Activated CD4-positive, alpha-beta memory T cell treated with anti-CD3 and anti-CD28 coated beads, Interleukin-2, amount 10 ng/mL, durations not matched to agents 7 days and 5 days (primary cell): Measurements from ENCODE around the gene SULT1E1. TPM values are rescaled to one million over a fixed set of nuclear protein-coding genes. Genes with fewer than 3 reads are reported as not detected.

Source experiments
- CTCF ChIA-PET: fragments of 350-600 bp; sonication (Branson Sonifier 250); formaldehyde crosslinking; loops from one replicate; lab custom pipeline; 2021; ENCODE audit warnings: antibody characterized with exemption, inconsistent platforms; lab: Charles Lee
- POLR2A ChIA-PET: fragments of 350-600 bp; sonication (Branson Sonifier 250); formaldehyde crosslinking; loops from one replicate; lab custom pipeline; 2021; ENCODE audit warnings: antibody characterized with exemption; lab: Charles Lee
- DNase-seq: peaks from one replicate; pipeline ENCODE4 v3.0.0-alpha.2; 2020
- H3K27ac Mint-ChIP-seq: one replicate; pipeline ENCODE4 v1.8.0; 2021; ENCODE audit warnings: mild to moderate bottlenecking, mixed read lengths
- H3K27me3 Mint-ChIP-seq: one replicate; pipeline ENCODE4 v1.8.0; 2021; ENCODE audit warnings: mixed read lengths
- H3K36me3 Mint-ChIP-seq: one replicate; pipeline ENCODE4 v1.8.0; 2021; ENCODE audit warnings: low read depth, mixed read lengths
- H3K4me1 Mint-ChIP-seq: one replicate; pipeline ENCODE4 v1.8.0; 2021; ENCODE audit warnings: mixed read lengths
- H3K4me3 Mint-ChIP-seq: one replicate; pipeline ENCODE4 v1.8.0; 2021; ENCODE audit warnings: mild to moderate bottlenecking, mixed read lengths
- H3K9me3 Mint-ChIP-seq: one replicate; pipeline ENCODE4 v1.8.0; 2021; ENCODE audit warnings: mixed read lengths
- total RNA-seq, 2 experiments: library from RNA; stranded (reverse); gene quantifications; one replicate each; pipeline ENCODE4 v1.2.3, GENCODE V29; 2021

SULT1E1 gene
- total RNA-seq, 2 experiments from 2014 or later = not detected

GRCh38 chr4:69818060-69818639 is 41.8 kb downstream of the SULT1E1 start:
- Mint-ChIP-seq H3K27me3 (no peaks in the 10 kb centered on the region), H3K27ac (no peak overlapping the region), H3K9me3 (no peaks in the 10 kb centered on the region), H3K4me3 (no peak overlapping the region), H3K4me1 (no peaks in the 10 kb centered on the region), H3K36me3 (no peaks in the 10 kb centered on the region)
- DNase-seq = no peak
- CTCF ChIA-PET = no interaction called here
- POLR2A ChIA-PET = no interaction called here

- Mint-ChIP-seq H3K4me3 (no peak overlapping the region), H3K4me1 (no peaks in the 10 kb centered on the region), H3K36me3 (no peaks in the 10 kb centered on the region), H3K27ac (no peak overlapping the region), H3K9me3 (no peaks in the 10 kb centered on the region), H3K27me3 (no peaks in the 10 kb centered on the region)
- ChIA-PET CTCF (no interaction called here), POLR2A (no interaction called here)
- DNase-seq = no peak
Measured at GRCh38 chr4:69816236-69816635, 43.7 kb downstream of the SULT1E1 start.

GRCh38 chr4:69813628-69814027 is 46.3 kb downstream of the SULT1E1 start:
- DNase-seq = no peak
- H3K27me3 Mint-ChIP-seq = no peaks in the 10 kb centered on the region
- no peak overlapping the region for H3K27ac Mint-ChIP-seq
- no peaks in the 10 kb centered on the region for H3K36me3 Mint-ChIP-seq
- no peaks in the 10 kb centered on the region for H3K4me1 Mint-ChIP-seq
- CTCF ChIA-PET = no interaction called here
- no peaks in the 10 kb centered on the region for H3K9me3 Mint-ChIP-seq
- H3K4me3 Mint-ChIP-seq = no peak overlapping the region
- POLR2A ChIA-PET = no interaction called here

GRCh38 chr4:69811166-69811565 is 48.8 kb downstream of the SULT1E1 start:
- Mint-ChIP-seq H3K4me3 (no peak overlapping the region), H3K9me3 (no peaks in the 10 kb centered on the region), H3K27ac (no peak overlapping the region), H3K4me1 (no peaks in the 10 kb centered on the region), H3K27me3 (no peaks in the 10 kb centered on the region), H3K36me3 (no peaks in the 10 kb centered on the region)
- DNase-seq = no peak
- ChIA-PET POLR2A (no interaction called here), CTCF (no interaction called here)

GRCh38 chr4:69800599-69800998 is 59.3 kb downstream of the SULT1E1 start:
- Mint-ChIP-seq H3K9me3 (no peaks in the 10 kb centered on the region), H3K27me3 (no peaks in the 10 kb centered on the region), H3K4me1 (no peaks in the 10 kb centered on the region), H3K4me3 (no peak overlapping the region), H3K27ac (no peak overlapping the region), H3K36me3 (no peaks in the 10 kb centered on the region)
- DNase-seq = no peak
- CTCF ChIA-PET = no interaction called here
- POLR2A ChIA-PET = no interaction called here

- no peaks in the 10 kb centered on the region for H3K9me3 Mint-ChIP-seq
- POLR2A ChIA-PET = no interaction called here
- no peak for DNase-seq
- no peak overlapping the region for H3K4me3 Mint-ChIP-seq
- CTCF ChIA-PET = no interaction called here
- no peak overlapping the region for H3K27ac Mint-ChIP-seq
- no peaks in the 10 kb centered on the region for H3K4me1 Mint-ChIP-seq
- no peaks in the 10 kb centered on the region for H3K36me3 Mint-ChIP-seq
- no peaks in the 10 kb centered on the region for H3K27me3 Mint-ChIP-seq
Measured at GRCh38 chr4:69799337-69799736, 60.6 kb downstream of the SULT1E1 start.

GRCh38 chr4:69793732-69794131 is 66.2 kb downstream of the SULT1E1 start:
- H3K4me3 Mint-ChIP-seq = no peak overlapping the region
- ChIA-PET POLR2A (no interaction called here), CTCF (no interaction called here)
- no peaks in the 10 kb centered on the region for H3K4me1 Mint-ChIP-seq
- H3K36me3 Mint-ChIP-seq = no peaks in the 10 kb centered on the region
- DNase-seq = no peak
- H3K27me3 Mint-ChIP-seq = no peaks in the 10 kb centered on the region
- H3K9me3 Mint-ChIP-seq = no peaks in the 10 kb centered on the region
- no peak overlapping the region for H3K27ac Mint-ChIP-seq

Other genes starting within 250 kb of the SULT1E1 start
- not detected for gene UGT2A2, start 220.5 kb downstream of the SULT1E1 start, total RNA-seq
- not detected for gene UGT2A1, start 206.9 kb downstream of the SULT1E1 start, total RNA-seq
- 1 to 10 TPM; 3.7 to 3.9 TPM for gene SULT1B1, start 99.5 kb downstream of the SULT1E1 start, total RNA-seq
- gene CSN1S1, start 70.9 kb upstream of the SULT1E1 start, total RNA-seq = not detected
- not detected for gene CSN2, start 105.6 kb upstream of the SULT1E1 start, total RNA-seq
- gene STATH, start 135.8 kb upstream of the SULT1E1 start, total RNA-seq = not detected
- gene HTN3, start 168.3 kb upstream of the SULT1E1 start, total RNA-seq = not detected
- not detected for gene HTN1, start 190.3 kb upstream of the SULT1E1 start, total RNA-seq